Panc1 (cell line): ENCODE data around the gene PCK2. TPM values are rescaled to one million over a fixed set of nuclear protein-coding genes. Genes with fewer than 3 reads are reported as not detected.

ENCODE experiments used
- ATAC-seq: fragments of 200-7000 bp; cut with Tn5 transposase; 2 replicates; pipeline ENCODE4 v1.9.1; 2020; ENCODE audit warnings: mild to moderate bottlenecking, moderate library complexity
- BruUV-seq: library from RNA; stranded (reverse); fragments of 400-500 nt; replicated peaks from 2 replicates; lab custom pipeline; 2021; lab: Mats Ljungman, UMichigan
- CTCF ChIA-PET: fragments of 300-600 bp; sonication (Branson Sonifier 250); formaldehyde crosslinking; loops from one replicate; lab custom pipeline; 2022; ENCODE audit warnings: antibody characterized with exemption; lab: Charles Lee
- POLR2A ChIA-PET: fragments of 300-600 bp; sonication (Branson Sonifier 250); formaldehyde crosslinking; loops from one replicate; lab custom pipeline; 2022; ENCODE audit warnings: antibody characterized with exemption; lab: Charles Lee
- DNase-seq: peaks from one replicate; pipeline ENCODE4 v3.0.0-alpha.2; 2010; ENCODE audit warnings: low read depth, low spot score
- H3K27ac ChIP-seq: 2 replicates; pipeline ENCODE4 v1.5.1; 2011; ENCODE audit warnings: mild to moderate bottlenecking, low read length, inconsistent platforms
- H3K27me3 ChIP-seq: fragments of 200-500 bp; sonication (Bioruptor generic); 2 replicates; pipeline ENCODE4 v1.6.0; 2014; ENCODE audit warnings: low read length, inconsistent platforms; ENCODE audit not compliant: control insufficient read depth, insufficient read depth
- H3K36me3 ChIP-seq: fragments of 200-500 bp; sonication (Bioruptor generic); 2 replicates; pipeline ENCODE4 v1.5.1; 2014; ENCODE audit warnings: inconsistent platforms, mild to moderate bottlenecking, low read length, moderate library complexity; ENCODE audit not compliant: control insufficient read depth, insufficient read depth
- H3K4me1 ChIP-seq: 2 replicates; pipeline ENCODE4 v1.5.1; 2011; ENCODE audit warnings: inconsistent platforms, mild to moderate bottlenecking, low read length, moderate library complexity; ENCODE audit not compliant: control insufficient read depth, insufficient read depth
- H3K4me3 ChIP-seq, 2 experiments: 2 replicates each; pipeline ENCODE4 v1.5.1; 2011 to 2012; ENCODE audit warnings: low read depth in 2 of 2, low read length in 2 of 2, mild to moderate bottlenecking in 2 of 2, inconsistent platforms in 1 of 2, moderate library complexity in 1 of 2
- H3K9me3 ChIP-seq: fragments of 200-500 bp; sonication (Bioruptor generic); 2 replicates; pipeline ENCODE4 v1.5.1; 2014; ENCODE audit warnings: low read depth, mild to moderate bottlenecking, inconsistent platforms, low read length, moderate library complexity; ENCODE audit not compliant: control insufficient read depth, insufficient read depth
- POLR2AphosphoS5 ChIP-seq: IDR thresholded peaks from 2 replicates; pipeline ENCODE4 v1.6.1; 2012; ENCODE audit warnings: mild to moderate bottlenecking, low read depth, low read length, moderate library complexity
- SIN3A ChIP-seq: IDR thresholded peaks from 2 replicates; pipeline ENCODE4 v1.6.1; 2012; ENCODE audit warnings: low read depth, mild to moderate bottlenecking, low read length, moderate library complexity, borderline replicate concordance; ENCODE audit not compliant: insufficient read depth
- TCF7L2 ChIP-seq: IDR thresholded peaks from 2 replicates; pipeline ENCODE4 v1.6.1; 2011; ENCODE audit warnings: mild to moderate bottlenecking, low read depth, low read length, inconsistent platforms
- in situ Hi-C: cut with HindIII; loops from 2 replicates; pipeline ENCODE4 v1.10.0; 2016; ENCODE audit warnings: low sequenced_read_pairs, low pct_unique_long_range_greater_than_20kb
- intact Hi-C: fragments of 100-400 bp; cut with micrococcal nuclease; formaldehyde crosslinking; loops from one replicate; pipeline ENCODE4 v1.10.0; 2022; ENCODE audit not compliant: unreplicated experiment
- total RNA-seq: library from RNA; stranded (reverse); gene quantifications from one replicate; pipeline ENCODE4 v1.2.1, GENCODE V29; 2021; ENCODE audit not compliant: unreplicated experiment
- TF ChIP-seq, protein P1 (sequence below): fragments of 450-650 bp; IDR thresholded peaks from 2 replicates; pipeline ENCODE4 v1.5.1; 2017; ENCODE audit warnings: mild to moderate bottlenecking
- TF ChIP-seq, protein P2 (sequence below), 2 experiments: IDR thresholded peaks; 2 replicates each; pipeline ENCODE4 v1.6.1; 2011 to 2012; ENCODE audit warnings: low read depth in 2 of 2, control low read depth in 1 of 2, low read length in 1 of 2, mild to moderate bottlenecking in 1 of 2, moderate library complexity in 1 of 2; ENCODE audit not compliant: insufficient read depth in 1 of 2

The PCK2 gene
- total RNA-seq, 1 experiment from 2014 or later = 24.5 TPM

DNA sequence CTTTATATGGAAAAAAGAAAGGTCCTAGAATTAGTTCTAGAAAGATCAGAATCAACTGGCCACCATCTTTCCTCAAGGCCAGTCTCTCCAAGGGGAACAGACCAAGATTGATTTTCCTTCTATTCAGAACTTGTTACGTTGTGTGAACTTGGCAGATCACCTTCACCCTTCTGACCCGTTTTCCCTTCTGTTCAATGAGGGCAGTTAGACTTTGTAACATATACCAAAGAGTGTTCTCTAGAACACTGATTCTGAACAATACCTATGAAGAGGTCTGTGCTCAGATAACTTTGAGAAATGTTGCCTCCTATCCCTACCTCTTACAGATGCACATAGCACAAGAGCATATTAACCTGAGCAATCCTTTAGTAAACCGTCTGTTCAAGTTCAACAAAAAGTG, 10.6 kb upstream of the PCK2 start:
- ATAC-seq (no peak), DNase-seq (no peak)
- H3K4me1 ChIP-seq = peaks cover 9% of the 10 kb centered on the region; the same call in 1 of the 2 replicates
- intact Hi-C loops (no loop called here), in situ Hi-C loops (no loop called here)
- H3K9me3 ChIP-seq = no peaks in the 10 kb centered on the region
- ChIA-PET POLR2A (no interaction called here), CTCF (no interaction called here)
- TF ChIP-seq POLR2AphosphoS5 = no peak
- TF ChIP-seq, protein P1, sequence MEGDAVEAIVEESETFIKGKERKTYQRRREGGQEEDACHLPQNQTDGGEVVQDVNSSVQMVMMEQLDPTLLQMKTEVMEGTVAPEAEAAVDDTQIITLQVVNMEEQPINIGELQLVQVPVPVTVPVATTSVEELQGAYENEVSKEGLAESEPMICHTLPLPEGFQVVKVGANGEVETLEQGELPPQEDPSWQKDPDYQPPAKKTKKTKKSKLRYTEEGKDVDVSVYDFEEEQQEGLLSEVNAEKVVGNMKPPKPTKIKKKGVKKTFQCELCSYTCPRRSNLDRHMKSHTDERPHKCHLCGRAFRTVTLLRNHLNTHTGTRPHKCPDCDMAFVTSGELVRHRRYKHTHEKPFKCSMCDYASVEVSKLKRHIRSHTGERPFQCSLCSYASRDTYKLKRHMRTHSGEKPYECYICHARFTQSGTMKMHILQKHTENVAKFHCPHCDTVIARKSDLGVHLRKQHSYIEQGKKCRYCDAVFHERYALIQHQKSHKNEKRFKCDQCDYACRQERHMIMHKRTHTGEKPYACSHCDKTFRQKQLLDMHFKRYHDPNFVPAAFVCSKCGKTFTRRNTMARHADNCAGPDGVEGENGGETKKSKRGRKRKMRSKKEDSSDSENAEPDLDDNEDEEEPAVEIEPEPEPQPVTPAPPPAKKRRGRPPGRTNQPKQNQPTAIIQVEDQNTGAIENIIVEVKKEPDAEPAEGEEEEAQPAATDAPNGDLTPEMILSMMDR = no peak
- no TSS peak for BruUV-seq
- no peak overlapping the region for H3K4me3 ChIP-seq
- H3K27me3 ChIP-seq = no peaks in the 10 kb centered on the region
- no peak overlapping the region for H3K27ac ChIP-seq
- no peaks in the 10 kb centered on the region; the same call in 1 of the 2 replicates for H3K36me3 ChIP-seq

DNA sequence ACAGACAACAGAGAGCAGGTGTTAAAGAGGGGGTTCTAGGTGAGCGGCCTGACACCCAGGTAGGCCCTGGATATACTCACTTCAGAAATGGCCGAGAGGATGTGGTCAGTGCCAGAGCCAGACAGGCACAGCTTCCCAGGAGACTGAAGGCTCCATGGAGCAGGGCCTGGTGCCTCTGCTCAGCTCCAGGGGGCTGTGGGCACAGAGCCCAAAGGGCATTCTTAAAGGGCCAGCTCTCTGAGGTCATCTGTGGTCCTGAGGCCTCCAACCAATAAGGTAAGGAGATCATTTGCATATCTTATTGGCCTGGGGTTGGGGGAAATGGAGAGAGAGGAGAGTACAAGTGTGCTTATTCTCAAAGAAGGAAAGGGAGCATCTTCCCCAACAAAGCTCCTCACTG, 9.7 kb upstream of the PCK2 start:
- in situ Hi-C loops = no loop called here
- TF ChIP-seq, protein P1 = no peak
- TF ChIP-seq TCF7L2 = no peak
- TF ChIP-seq, protein P2, sequence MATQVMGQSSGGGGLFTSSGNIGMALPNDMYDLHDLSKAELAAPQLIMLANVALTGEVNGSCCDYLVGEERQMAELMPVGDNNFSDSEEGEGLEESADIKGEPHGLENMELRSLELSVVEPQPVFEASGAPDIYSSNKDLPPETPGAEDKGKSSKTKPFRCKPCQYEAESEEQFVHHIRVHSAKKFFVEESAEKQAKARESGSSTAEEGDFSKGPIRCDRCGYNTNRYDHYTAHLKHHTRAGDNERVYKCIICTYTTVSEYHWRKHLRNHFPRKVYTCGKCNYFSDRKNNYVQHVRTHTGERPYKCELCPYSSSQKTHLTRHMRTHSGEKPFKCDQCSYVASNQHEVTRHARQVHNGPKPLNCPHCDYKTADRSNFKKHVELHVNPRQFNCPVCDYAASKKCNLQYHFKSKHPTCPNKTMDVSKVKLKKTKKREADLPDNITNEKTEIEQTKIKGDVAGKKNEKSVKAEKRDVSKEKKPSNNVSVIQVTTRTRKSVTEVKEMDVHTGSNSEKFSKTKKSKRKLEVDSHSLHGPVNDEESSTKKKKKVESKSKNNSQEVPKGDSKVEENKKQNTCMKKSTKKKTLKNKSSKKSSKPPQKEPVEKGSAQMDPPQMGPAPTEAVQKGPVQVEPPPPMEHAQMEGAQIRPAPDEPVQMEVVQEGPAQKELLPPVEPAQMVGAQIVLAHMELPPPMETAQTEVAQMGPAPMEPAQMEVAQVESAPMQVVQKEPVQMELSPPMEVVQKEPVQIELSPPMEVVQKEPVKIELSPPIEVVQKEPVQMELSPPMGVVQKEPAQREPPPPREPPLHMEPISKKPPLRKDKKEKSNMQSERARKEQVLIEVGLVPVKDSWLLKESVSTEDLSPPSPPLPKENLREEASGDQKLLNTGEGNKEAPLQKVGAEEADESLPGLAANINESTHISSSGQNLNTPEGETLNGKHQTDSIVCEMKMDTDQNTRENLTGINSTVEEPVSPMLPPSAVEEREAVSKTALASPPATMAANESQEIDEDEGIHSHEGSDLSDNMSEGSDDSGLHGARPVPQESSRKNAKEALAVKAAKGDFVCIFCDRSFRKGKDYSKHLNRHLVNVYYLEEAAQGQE (IDR thresholded peaks at IDR 0.05; ENCODE audit: insufficient read depth in 1 of 2, low read depth in 2 of 2, low read length in 1 of 2) = no peak
- no peak for TF ChIP-seq SIN3A
- no peak for TF ChIP-seq POLR2AphosphoS5
- Histone ChIP-seq H3K4me1 (peaks cover 9% of the 10 kb centered on the region; the same call in 1 of the 2 replicates), H3K4me3 (no peak overlapping the region), H3K9me3 (no peaks in the 10 kb centered on the region), H3K36me3 (no peaks in the 10 kb centered on the region; the same call in 1 of the 2 replicates), H3K27ac (no peak overlapping the region), H3K27me3 (no peaks in the 10 kb centered on the region)
- ChIA-PET CTCF (no interaction called here), POLR2A (no interaction called here)
- no TSS peak for BruUV-seq
- no peak for DNase-seq
- intact Hi-C loops = no loop called here
- ATAC-seq = no peak
